ENCODE measurements around the gene COL27A1.

Gene COL27A1

DNA sequence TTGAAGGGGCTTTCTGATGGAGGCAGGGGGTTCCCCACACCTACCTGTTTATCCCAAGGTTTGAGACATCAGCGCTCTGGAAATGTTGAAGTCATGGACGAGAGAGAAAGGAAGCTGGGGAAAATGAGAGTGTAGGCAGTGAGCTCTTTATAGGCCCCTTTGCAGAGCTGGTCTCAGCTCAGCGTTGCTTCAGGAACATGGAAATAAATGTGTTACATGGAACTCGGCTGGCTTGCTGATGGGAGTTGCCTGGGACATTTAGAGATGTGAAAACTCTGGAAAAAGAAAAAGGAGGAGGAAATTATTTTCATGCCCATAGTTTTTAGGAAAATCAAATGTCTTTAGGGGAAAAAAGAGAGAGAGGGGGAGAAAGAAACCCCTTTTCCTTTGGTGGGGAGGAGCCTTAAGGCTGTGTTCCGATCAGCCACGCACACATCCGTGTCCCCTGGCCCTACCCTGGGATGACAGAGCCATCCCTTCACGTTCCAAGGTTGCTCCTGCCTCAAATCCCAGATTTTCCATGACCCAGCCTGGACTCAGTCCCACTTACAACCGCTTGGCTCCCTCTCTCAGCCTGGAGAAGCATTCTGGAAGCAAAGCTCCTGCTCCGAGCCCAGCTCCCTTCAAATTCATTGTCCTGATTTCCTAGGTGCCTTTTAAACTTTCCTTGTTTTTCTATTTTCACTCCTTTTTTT is 78.3 kb downstream of the COL27A1 start:
- Histone ChIP-seq H3K27me3 (ENCODE audit: control insufficient read depth in 5 of 5, insufficient read depth in 4 of 5, low read length in 5 of 5) (peaks cover 0 to 4% (median 0%) of the 10 kb centered on the region in 5 donors), H3K4me1 (ENCODE audit: control insufficient read depth in 5 of 5, insufficient read depth in 5 of 5, low read length in 5 of 5) (peaks cover 3 to 13% (median 7%) of the 10 kb centered on the region in 5 donors), H3K9me3 (ENCODE audit: control insufficient read depth in 5 of 5, low read length in 5 of 5) (no peaks in the 10 kb centered on the region), H3K4me3 (ENCODE audit: low read depth in 1 of 5, low read length in 5 of 5) (no peak overlapping the region), H3K9ac (ENCODE audit: low read length in 5 of 5) (no peak overlapping the region), H3K27ac (ENCODE audit: low read depth, low read length) (no peak overlapping the region), H3K36me3 (ENCODE audit: control insufficient read depth in 5 of 5, insufficient read depth in 5 of 5, low read length in 5 of 5) (no peaks in the 10 kb centered on the region)

DNA sequence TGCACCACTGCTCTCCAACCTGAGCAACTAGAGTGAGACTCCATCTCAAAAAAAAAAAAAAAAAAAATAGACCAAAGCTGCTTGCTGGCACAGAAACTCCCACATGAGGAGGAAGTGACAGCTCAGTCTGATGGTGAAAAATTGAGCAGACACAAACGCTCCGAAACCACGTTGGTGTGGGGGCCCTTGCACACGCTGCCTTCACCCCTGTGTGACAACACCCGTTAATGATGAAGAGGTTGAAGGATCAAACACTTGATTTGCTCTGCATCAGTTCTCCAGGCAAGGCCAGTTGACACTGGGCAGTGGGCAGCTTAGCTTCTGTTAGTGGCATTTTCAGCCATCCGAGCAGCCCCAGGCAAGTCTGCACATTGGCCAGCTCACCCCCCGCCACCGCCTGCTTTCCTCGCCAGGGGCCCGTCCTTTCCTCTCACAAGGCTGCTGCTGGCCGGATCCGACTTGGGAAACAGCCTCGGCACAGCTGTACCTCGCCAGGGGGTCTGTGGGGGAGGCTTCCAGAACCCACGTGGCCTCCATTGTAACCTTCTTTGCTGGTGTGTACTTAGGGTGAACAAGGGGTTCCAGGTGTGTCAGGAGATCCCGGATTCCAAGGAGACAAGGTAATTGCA is 79.8 kb downstream of the COL27A1 start:
- Histone ChIP-seq H3K4me1 (ENCODE audit: control insufficient read depth in 5 of 5, insufficient read depth in 5 of 5, low read length in 5 of 5) (peaks cover 5 to 21% (median 19%) of the 10 kb centered on the region in 5 donors), H3K4me3 (ENCODE audit: low read depth in 1 of 5, low read length in 5 of 5) (no peak overlapping the region), H3K9ac (ENCODE audit: low read length in 5 of 5) (no peak overlapping the region), H3K27ac (ENCODE audit: low read depth, low read length) (no peak overlapping the region), H3K36me3 (ENCODE audit: control insufficient read depth in 5 of 5, insufficient read depth in 5 of 5, low read length in 5 of 5) (no peaks in the 10 kb centered on the region), H3K27me3 (ENCODE audit: control insufficient read depth in 5 of 5, insufficient read depth in 4 of 5, low read length in 5 of 5) (peaks cover 0 to 6% (median 0%) of the 10 kb centered on the region in 5 donors), H3K9me3 (ENCODE audit: control insufficient read depth in 5 of 5, low read length in 5 of 5) (no peaks in the 10 kb centered on the region)

DNA sequence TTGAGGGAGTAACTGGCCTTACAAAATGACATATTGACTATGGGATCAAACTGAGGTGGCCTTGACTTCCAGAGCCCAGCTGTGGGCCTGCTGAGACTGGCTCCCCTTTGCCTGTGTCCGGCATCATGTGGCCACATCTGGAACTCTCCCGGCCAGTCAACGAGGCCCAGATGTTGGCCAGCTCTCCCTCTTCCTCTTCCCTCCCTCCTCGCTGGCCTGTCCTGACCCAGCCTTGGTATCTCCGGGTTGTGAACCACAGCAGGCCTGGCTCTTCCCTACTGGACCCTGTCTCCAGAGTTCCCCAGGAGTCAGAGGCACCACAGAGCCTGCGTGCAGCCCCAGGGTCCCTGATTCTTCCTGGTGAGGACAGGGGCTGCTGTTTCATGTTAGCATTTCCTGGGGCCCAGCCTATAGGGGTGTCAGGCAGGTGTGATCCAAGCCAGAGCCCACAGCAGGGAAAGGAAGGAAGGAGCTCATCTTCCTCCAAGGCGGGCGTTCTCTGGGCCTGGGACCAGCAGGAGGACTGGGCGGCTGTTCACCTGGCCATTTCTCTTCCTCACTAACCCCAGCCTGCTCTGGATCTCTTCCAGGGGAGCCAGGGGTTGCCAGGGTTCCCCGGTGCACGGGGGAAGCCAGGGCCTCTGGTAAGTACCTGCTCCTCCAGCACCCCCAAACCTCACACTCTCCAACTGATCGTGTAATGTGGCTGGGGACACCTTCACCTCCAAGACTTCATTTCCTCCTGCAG is 81.2 kb downstream of the COL27A1 start:
- H3K27me3 ChIP-seq (ENCODE audit: control insufficient read depth in 5 of 5, insufficient read depth in 4 of 5, low read length in 5 of 5): peaks cover 0 to 6% (median 0%) of the 10 kb centered on the region in 5 donors
- no peaks in the 10 kb centered on the region for H3K36me3 ChIP-seq (ENCODE audit: control insufficient read depth in 5 of 5, insufficient read depth in 5 of 5, low read length in 5 of 5)
- H3K27ac ChIP-seq (ENCODE audit: low read depth, low read length): no peak overlapping the region
- H3K9ac ChIP-seq (ENCODE audit: low read length in 5 of 5): no peak overlapping the region
- no peak overlapping the region for H3K4me3 ChIP-seq (ENCODE audit: low read depth in 1 of 5, low read length in 5 of 5)
- H3K9me3 ChIP-seq (ENCODE audit: control insufficient read depth in 5 of 5, low read length in 5 of 5): no peaks in the 10 kb centered on the region
- peaks cover 5 to 21% (median 19%) of the 10 kb centered on the region in 5 donors for H3K4me1 ChIP-seq (ENCODE audit: control insufficient read depth in 5 of 5, insufficient read depth in 5 of 5, low read length in 5 of 5)

DNA sequence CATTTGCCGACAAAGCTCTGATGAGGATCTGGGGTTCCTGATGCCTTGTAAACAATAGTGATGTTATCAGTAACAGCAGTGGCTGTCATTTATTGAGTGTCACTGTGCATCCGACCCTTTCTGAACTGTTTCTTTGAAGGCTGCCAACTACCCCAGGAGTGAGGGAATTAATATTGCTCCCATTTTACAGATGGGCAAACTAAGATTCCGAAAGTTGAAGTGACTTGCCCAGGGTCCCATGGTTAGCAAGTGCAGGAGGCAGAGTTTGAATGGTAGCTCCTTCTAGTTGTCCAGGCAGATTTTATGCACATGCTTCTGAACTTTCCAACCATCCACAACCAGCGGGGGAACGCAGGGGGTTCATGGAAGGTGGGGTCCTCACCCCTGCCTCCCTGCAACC is 81.9 kb downstream of the COL27A1 start:
- no peaks in the 10 kb centered on the region for H3K36me3 ChIP-seq (ENCODE audit: control insufficient read depth in 5 of 5, insufficient read depth in 5 of 5, low read length in 5 of 5)
- no peak overlapping the region for H3K4me3 ChIP-seq (ENCODE audit: low read depth in 1 of 5, low read length in 5 of 5)
- H3K4me1 ChIP-seq (ENCODE audit: control insufficient read depth in 5 of 5, insufficient read depth in 5 of 5, low read length in 5 of 5): peaks cover 5 to 21% (median 19%) of the 10 kb centered on the region in 5 donors

DNA sequence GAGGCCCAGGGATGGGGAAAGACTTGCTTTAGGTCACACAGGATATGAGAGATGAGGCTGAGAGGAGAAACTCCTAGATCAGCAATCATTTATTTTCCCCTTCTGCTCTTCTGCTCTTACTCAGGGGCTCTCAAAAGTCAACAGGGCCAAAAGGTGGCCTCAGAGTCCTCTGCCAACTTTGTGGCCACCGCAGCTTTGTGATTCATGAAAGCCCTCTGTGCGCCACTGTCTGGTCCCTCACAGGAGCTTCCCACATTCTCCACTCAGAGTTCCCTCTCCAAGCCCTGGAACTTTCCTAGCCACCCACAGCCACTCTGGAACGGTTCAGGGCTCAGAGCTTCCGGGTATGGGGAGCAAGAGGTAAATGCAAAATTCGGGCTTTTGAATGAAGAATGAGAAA is 82.4 kb downstream of the COL27A1 start:
- peaks cover 5 to 21% (median 19%) of the 10 kb centered on the region in 5 donors for H3K4me1 ChIP-seq (ENCODE audit: control insufficient read depth in 5 of 5, insufficient read depth in 5 of 5, low read length in 5 of 5)
- no peak overlapping the region for H3K9ac ChIP-seq (ENCODE audit: low read length in 5 of 5)
- peaks cover 0 to 6% (median 0%) of the 10 kb centered on the region in 5 donors for H3K27me3 ChIP-seq (ENCODE audit: control insufficient read depth in 5 of 5, insufficient read depth in 4 of 5, low read length in 5 of 5)
- no peaks in the 10 kb centered on the region for H3K9me3 ChIP-seq (ENCODE audit: control insufficient read depth in 5 of 5, low read length in 5 of 5)
- no peak overlapping the region for H3K4me3 ChIP-seq (ENCODE audit: low read depth in 1 of 5, low read length in 5 of 5)
- H3K27ac ChIP-seq (ENCODE audit: low read depth, low read length): no peak overlapping the region
- H3K36me3 ChIP-seq (ENCODE audit: control insufficient read depth in 5 of 5, insufficient read depth in 5 of 5, low read length in 5 of 5): no peaks in the 10 kb centered on the region

More for the DNA sequence above, 81.9 kb downstream of the COL27A1 start:
- peaks cover 0 to 6% (median 0%) of the 10 kb centered on the region in 5 donors for H3K27me3 ChIP-seq (ENCODE audit: control insufficient read depth in 5 of 5, insufficient read depth in 4 of 5, low read length in 5 of 5)
- no peak overlapping the region for H3K27ac ChIP-seq (ENCODE audit: low read depth, low read length)
- no peaks in the 10 kb centered on the region for H3K9me3 ChIP-seq (ENCODE audit: control insufficient read depth in 5 of 5, low read length in 5 of 5)
- no peak overlapping the region for H3K9ac ChIP-seq (ENCODE audit: low read length in 5 of 5)

DNA sequence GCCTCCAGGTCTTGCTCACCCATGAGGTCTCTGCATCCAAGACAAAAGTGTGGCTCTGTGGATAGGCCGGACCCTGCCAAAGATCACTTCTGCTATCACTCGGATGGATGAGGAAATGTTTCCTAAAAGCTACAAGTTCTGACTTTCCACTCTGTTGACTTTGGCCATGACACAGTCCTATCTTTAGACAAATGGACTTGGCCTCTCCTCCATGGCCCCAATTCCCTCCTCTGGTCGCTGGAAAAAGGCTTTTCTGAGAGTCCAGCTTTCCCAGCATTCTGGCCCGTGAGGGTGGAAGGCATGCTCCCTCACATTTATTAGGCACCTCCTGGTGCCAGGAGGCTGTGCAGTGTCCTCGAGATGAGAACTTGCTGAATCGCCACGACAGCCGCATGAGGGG is 83.1 kb downstream of the COL27A1 start:
- Histone ChIP-seq H3K27me3 (ENCODE audit: control insufficient read depth in 5 of 5, insufficient read depth in 4 of 5, low read length in 5 of 5) (peaks cover 0 to 6% (median 0%) of the 10 kb centered on the region in 5 donors), H3K4me3 (ENCODE audit: low read depth in 1 of 5, low read length in 5 of 5) (no peak overlapping the region), H3K9ac (ENCODE audit: low read length in 5 of 5) (no peak overlapping the region), H3K36me3 (ENCODE audit: control insufficient read depth in 5 of 5, insufficient read depth in 5 of 5, low read length in 5 of 5) (no peaks in the 10 kb centered on the region), H3K4me1 (ENCODE audit: control insufficient read depth in 5 of 5, insufficient read depth in 5 of 5, low read length in 5 of 5) (peaks cover 5 to 21% (median 19%) of the 10 kb centered on the region in 5 donors), H3K9me3 (ENCODE audit: control insufficient read depth in 5 of 5, low read length in 5 of 5) (no peaks in the 10 kb centered on the region), H3K27ac (ENCODE audit: low read depth, low read length) (peak overlapping the region; percentile 37)

DNA sequence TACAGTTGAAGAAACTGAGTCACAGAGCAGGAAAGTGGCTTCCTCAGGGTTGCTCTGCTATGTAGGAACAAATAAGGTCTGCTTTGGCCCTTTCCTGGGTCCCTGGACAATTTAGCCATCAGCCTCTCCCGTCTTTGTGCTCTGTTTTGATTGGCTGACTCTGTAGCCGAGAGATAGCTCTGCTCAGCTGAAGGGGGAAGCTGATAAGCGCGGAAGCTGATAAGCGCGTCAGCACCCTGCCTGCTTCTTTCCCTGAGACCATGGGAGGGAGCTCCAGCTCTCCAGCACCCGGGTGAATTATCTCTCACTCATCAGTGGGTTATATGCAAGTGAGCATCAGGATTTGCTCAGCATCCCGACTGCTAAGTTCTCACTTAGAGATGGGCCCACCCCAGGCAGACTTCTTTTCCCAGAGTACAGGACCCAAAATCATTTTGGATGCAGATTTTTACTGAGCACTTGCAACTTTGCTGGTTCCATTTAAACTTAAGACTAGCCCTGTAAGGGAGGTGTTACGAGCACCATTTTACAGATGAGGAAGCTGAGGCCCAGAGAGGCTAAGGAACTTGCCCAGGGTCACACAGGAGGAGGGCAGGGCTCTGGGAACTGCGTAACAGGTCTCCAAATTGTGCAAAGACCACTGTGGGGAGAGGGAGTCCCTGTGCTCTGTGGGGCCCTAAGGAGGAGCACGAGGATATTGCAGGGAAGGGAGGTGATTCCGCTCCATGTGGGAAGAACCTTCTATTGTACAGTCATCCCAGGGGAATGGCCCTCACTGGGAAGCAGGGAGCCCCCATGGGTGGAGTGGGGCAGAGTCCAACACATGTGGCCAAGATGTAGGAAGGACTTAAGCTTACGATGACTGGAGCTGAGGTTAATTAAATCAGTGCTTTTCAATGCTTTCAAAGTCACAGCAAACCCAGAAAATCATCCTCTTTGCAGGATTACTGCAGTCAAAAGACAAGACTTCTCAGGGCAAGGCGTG is 83.8 kb downstream of the COL27A1 start:
- no peak overlapping the region for H3K9ac ChIP-seq (ENCODE audit: low read length in 5 of 5)
- H3K4me3 ChIP-seq (ENCODE audit: low read depth in 1 of 5, low read length in 5 of 5): no peak overlapping the region

DNA sequence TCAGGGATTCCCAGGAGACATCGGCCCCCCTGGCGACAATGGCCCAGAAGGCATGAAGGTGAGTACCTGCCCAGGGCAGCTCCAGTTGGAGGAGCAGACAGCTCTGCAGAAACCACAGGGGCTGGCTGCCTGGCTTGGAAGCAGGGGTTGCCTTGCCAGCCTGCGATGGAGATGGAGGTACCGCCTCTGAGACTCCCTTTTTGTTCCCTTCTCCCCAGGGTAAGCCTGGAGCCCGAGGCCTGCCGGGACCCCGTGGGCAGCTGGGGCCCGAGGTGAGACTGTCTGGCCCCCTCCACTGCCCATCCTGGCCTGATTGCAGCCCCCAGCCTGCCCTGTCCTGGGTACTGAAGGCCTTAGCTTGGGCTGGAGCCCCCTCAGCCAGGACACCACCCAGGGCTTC is 84.9 kb downstream of the COL27A1 start:
- H3K4me3 ChIP-seq (ENCODE audit: low read depth in 1 of 5, low read length in 5 of 5): no peak overlapping the region
- no peaks in the 10 kb centered on the region for H3K36me3 ChIP-seq (ENCODE audit: control insufficient read depth in 5 of 5, insufficient read depth in 5 of 5, low read length in 5 of 5)
- H3K27me3 ChIP-seq (ENCODE audit: control insufficient read depth in 5 of 5, insufficient read depth in 4 of 5, low read length in 5 of 5): peaks cover 0 to 6% (median 0%) of the 10 kb centered on the region in 5 donors
- H3K9me3 ChIP-seq (ENCODE audit: control insufficient read depth in 5 of 5, low read length in 5 of 5): no peaks in the 10 kb centered on the region
- H3K27ac ChIP-seq (ENCODE audit: low read depth, low read length): no peak overlapping the region
- peaks cover 5 to 21% (median 15%) of the 10 kb centered on the region in 5 donors for H3K4me1 ChIP-seq (ENCODE audit: control insufficient read depth in 5 of 5, insufficient read depth in 5 of 5, low read length in 5 of 5)
- H3K9ac ChIP-seq (ENCODE audit: low read length in 5 of 5): no peak overlapping the region

More for the DNA sequence above, 83.8 kb downstream of the COL27A1 start:
- peaks cover 0 to 6% (median 0%) of the 10 kb centered on the region in 5 donors for H3K27me3 ChIP-seq (ENCODE audit: control insufficient read depth in 5 of 5, insufficient read depth in 4 of 5, low read length in 5 of 5)
- peak overlapping the region; percentile 37 for H3K27ac ChIP-seq (ENCODE audit: low read depth, low read length)
- H3K9me3 ChIP-seq (ENCODE audit: control insufficient read depth in 5 of 5, low read length in 5 of 5): no peaks in the 10 kb centered on the region
- H3K4me1 ChIP-seq (ENCODE audit: control insufficient read depth in 5 of 5, insufficient read depth in 5 of 5, low read length in 5 of 5): peaks cover 5 to 21% (median 19%) of the 10 kb centered on the region in 5 donors
- H3K36me3 ChIP-seq (ENCODE audit: control insufficient read depth in 5 of 5, insufficient read depth in 5 of 5, low read length in 5 of 5): no peaks in the 10 kb centered on the region
